Naive B cell (primary cell): Measurements from ENCODE around the gene LAMTOR5. TPM values are rescaled to one million over a fixed set of nuclear protein-coding genes. Genes with fewer than 3 reads are reported as not detected.
A peak's percentile ranks its signal among the peaks of the same experiment; 100 is the strongest.
"Not testable (repeated sequence)": the region's sequence is repeated elsewhere in the genome, so short reads cannot be mapped to it uniquely, and the experiment has no call there.

Experiments used
- ATAC-seq, 2 donors: fragments of 150-1000 bp; cut with Tn5 transposase; 2 replicates each; pipeline ENCODE4 v1.10.0; 2021; ENCODE audit warnings: low read depth in 2 of 2, mild to moderate bottlenecking in 2 of 2, moderate library complexity in 2 of 2
- DNase-seq: peaks from one replicate; pipeline ENCODE4 v3.0.0; 2022
- H3K27ac Mint-ChIP-seq, 6 donors: one replicate each; pipeline ENCODE4 v1.8.0; 2020 to 2022; ENCODE audit warnings: mild to moderate bottlenecking in 6 of 6, mixed read lengths in 6 of 6, moderate library complexity in 5 of 6, inconsistent platforms in 2 of 6
- H3K27me3 Mint-ChIP-seq, 3 donors: one replicate each; pipeline ENCODE4 v1.8.0; 2021 to 2022; ENCODE audit warnings: mixed read lengths in 3 of 3, mild to moderate bottlenecking in 1 of 3
- H3K36me3 Mint-ChIP-seq, 2 donors: one replicate each; pipeline ENCODE4 v1.8.0; 2020 to 2022; ENCODE audit warnings: mixed read lengths in 2 of 2, inconsistent platforms in 1 of 2, mild to moderate bottlenecking in 1 of 2
- H3K4me1 Mint-ChIP-seq, 3 donors: one replicate each; pipeline ENCODE4 v1.8.0; 2020 to 2022; ENCODE audit warnings: mixed read lengths in 3 of 3, inconsistent platforms in 1 of 3, mild to moderate bottlenecking in 1 of 3, moderate library complexity in 1 of 3
- H3K4me3 Mint-ChIP-seq, 8 donors: one replicate each; pipeline ENCODE4 v1.8.0; 2020 to 2022; ENCODE audit warnings: mild to moderate bottlenecking in 8 of 8, mixed read lengths in 8 of 8, moderate library complexity in 8 of 8, inconsistent platforms in 2 of 8
- H3K9me3 Mint-ChIP-seq, 7 donors: one replicate each; pipeline ENCODE4 v1.8.0; 2020 to 2022; ENCODE audit warnings: mixed read lengths in 7 of 7, mild to moderate bottlenecking in 5 of 7, inconsistent platforms in 2 of 7, moderate library complexity in 1 of 7
- polyA plus RNA-seq, 6 donors: library from polyadenylated mRNA; unstranded; fragments of 300-500 nt; fragmentation: Illumina TruSeq; gene quantifications; one replicate each; pipeline ENCODE4 v1.2.3, GENCODE V29; 2021; ENCODE audit warnings: low read depth in 6 of 6

The LAMTOR5 gene
- polyA plus RNA-seq, 6 donors from 2014 or later = 472 to 651 (median 493) TPM

DNA sequence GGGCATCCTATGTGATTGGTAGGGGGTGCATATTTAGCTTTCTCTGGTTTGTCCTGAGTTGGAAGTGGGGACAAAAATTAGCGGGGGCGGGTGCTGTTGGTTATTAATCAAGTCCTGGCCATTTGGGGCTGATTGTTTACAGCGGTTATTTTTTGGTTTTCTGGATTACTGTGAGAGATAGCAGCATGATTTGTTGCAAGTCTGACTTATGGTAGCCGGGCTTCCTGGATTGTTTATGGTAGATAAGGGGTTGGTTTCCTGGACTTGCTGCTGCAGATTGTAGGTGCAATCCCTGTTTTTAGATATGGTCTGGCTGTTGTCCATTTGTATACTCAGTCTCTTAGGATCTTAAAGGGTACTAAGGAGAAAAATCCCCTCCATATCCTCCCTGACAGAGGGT, 31.4 kb upstream of the LAMTOR5 start:
- ATAC-seq = no peak
- Mint-ChIP-seq H3K27ac (no peak overlapping the region), H3K4me3 (no peak overlapping the region), H3K4me1 (no peaks in the 10 kb centered on the region), H3K27me3 (peaks cover 18 to 51% (median 27%) of the 10 kb centered on the region in 3 donors), H3K9me3 (no peaks in the 10 kb centered on the region), H3K36me3 (no peaks in the 10 kb centered on the region)
- no peak for DNase-seq

DNA sequence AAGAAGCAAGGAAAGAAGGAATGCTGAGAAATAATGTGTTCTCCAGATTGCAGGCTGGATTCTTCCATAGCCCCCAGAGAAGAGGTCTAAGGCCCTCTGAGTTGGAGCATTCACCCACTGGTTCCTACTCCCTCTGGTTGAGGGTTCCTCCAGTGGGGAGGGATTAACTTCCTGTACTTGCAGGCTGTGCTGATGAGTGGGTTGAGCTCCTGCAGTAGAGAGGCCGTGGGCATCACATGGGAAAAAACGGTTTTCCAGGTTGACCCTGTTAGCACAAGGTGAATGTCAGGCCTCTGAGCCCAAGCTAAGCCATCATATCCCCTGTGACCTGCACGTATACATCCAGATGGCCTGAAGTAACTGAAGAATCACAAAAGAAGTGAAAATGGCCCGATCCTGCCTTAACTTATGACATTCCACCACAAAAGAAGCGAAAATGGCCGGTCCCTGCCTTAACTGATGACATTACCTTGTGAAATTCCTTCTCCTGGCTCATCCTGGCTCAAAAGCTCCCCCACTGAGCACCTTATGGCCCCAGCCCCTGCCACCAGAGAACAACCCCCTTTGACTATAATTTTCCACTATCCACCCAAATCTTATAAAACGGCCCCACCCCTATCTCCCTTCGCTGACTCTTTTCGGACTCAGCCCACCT, 30.3 kb upstream of the LAMTOR5 start:
- not testable (repeated sequence) for H3K4me3 Mint-ChIP-seq, ATAC-seq, H3K4me1 Mint-ChIP-seq, DNase-seq, H3K9me3 Mint-ChIP-seq, H3K36me3 Mint-ChIP-seq
- Mint-ChIP-seq H3K27ac (peak overlapping the region in 2 of 6 donors; percentile 12 to 56), H3K27me3 (peaks cover 14 to 51% (median 26%) of the 10 kb centered on the region in 3 donors)

DNA sequence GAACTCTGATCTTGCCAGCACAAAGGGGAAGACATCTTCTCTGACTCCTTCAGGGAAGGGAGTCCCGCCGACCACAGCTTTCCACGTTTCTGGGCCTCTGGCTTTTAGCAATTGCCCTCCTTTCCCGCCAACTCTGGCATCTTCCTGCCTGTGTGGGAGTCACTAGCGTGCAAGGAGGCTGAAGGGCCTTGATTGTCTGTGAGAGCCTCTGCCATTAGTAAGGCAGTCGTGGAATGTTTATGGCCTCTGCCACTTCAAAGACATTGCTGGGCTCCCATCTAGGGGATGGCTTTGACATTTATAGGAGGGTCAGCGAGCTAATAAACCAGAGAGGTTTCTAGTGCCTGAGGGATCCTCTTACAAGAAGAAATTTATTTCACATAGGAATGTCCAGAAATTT, 29.1 kb upstream of the LAMTOR5 start:
- Mint-ChIP-seq H3K4me1 (no peaks in the 10 kb centered on the region), H3K27ac (no peak overlapping the region), H3K4me3 (no peak overlapping the region), H3K9me3 (no peaks in the 10 kb centered on the region), H3K27me3 (peaks cover 14 to 52% (median 29%) of the 10 kb centered on the region in 3 donors), H3K36me3 (no peaks in the 10 kb centered on the region)
- ATAC-seq = no peak
- DNase-seq = no peak

DNA sequence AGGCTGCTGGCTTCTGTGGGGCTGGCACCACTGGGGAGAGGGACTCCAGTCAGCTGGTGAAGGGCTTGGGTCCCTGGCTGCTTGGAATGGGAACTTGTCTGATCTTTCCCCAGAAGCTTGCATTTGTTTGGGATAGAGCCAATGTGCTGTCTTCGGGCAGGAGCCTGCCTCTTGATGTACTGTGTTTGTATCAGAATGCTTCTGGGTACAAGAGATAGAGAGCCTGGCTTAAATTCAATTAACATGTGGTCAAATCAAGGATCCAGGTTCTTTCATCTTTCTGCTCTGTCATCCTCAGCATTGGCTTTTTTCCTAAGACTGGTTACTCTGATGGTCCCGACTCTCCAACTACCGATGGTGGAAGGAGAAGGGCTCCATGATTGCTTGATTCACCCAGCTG, 27.5 kb upstream of the LAMTOR5 start:
- no peak for ATAC-seq
- Mint-ChIP-seq H3K36me3 (no peaks in the 10 kb centered on the region), H3K4me1 (no peaks in the 10 kb centered on the region), H3K27me3 (peaks cover 14 to 64% (median 41%) of the 10 kb centered on the region in 3 donors), H3K4me3 (no peak overlapping the region), H3K27ac (no peak overlapping the region), H3K9me3 (no peaks in the 10 kb centered on the region)
- no peak for DNase-seq

DNA sequence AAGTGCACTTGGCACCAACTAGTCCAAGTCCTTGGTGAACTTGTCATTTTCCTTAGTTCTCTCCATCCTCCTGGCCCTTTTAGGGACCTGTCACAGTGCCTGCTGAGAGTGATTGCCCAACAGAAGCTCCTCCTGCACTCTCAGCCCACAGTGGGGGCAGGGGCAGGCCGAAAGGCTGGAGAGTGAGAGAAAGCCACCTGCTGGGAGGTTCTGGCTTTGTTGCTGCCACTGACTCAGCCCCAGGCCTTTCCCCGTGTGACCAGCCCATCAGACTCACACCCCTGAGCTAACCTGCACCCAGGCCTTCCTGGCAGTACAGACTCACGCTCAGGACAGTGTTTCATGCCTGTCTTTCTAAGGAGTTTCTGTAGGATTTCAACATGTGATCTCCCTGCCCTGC, 26.3 kb upstream of the LAMTOR5 start:
- no peaks in the 10 kb centered on the region for H3K9me3 Mint-ChIP-seq
- peak overlapping the region in 1 of 6 donors; percentile 42 for H3K27ac Mint-ChIP-seq
- H3K36me3 Mint-ChIP-seq = no peaks in the 10 kb centered on the region
- H3K4me1 Mint-ChIP-seq = no peaks in the 10 kb centered on the region
- no peak for DNase-seq
- no peak for ATAC-seq
- H3K27me3 Mint-ChIP-seq = peaks cover 10 to 55% (median 36%) of the 10 kb centered on the region in 3 donors
- H3K4me3 Mint-ChIP-seq = no peak overlapping the region

- H3K27ac Mint-ChIP-seq = no peak overlapping the region
- H3K27me3 Mint-ChIP-seq = peaks cover 5 to 49% (median 34%) of the 10 kb centered on the region in 3 donors
- no peak overlapping the region for H3K4me3 Mint-ChIP-seq
- no peaks in the 10 kb centered on the region for H3K4me1 Mint-ChIP-seq
- H3K36me3 Mint-ChIP-seq = no peaks in the 10 kb centered on the region
- ATAC-seq = no peak
- no peaks in the 10 kb centered on the region for H3K9me3 Mint-ChIP-seq
- no peak for DNase-seq
These were observed 25.7 kb upstream of the LAMTOR5 start for GRCh38 chr1:110433213-110433612.

- no peak for ATAC-seq
- Mint-ChIP-seq H3K36me3 (no peaks in the 10 kb centered on the region), H3K4me3 (no peak overlapping the region), H3K4me1 (no peaks in the 10 kb centered on the region), H3K9me3 (no peaks in the 10 kb centered on the region), H3K27me3 (peaks cover 1 to 41% (median 27%) of the 10 kb centered on the region in 3 donors), H3K27ac (no peak overlapping the region)
- no peak for DNase-seq
These were observed 23.4 kb upstream of the LAMTOR5 start for GRCh38 chr1:110430901-110431300.

DNA sequence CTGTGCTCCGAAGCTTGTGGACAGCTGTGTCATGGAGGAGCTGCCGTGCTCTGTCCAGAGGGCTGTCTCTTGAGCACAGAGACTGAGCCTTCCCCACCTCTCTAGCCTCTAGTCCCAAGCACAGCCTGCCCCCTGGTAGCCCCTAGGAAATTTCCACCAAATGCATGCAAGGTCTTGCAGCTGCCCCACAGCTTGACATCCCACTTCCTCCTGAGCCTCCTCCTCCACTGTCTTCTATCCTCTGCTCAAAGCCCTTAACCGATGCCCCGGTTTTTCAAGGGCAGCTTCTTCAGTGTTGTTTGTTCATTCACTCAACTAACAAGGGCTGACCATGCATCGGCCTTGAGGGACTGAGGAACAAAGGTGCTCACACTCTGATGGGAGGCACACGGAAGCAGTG, 22.9 kb upstream of the LAMTOR5 start:
- Mint-ChIP-seq H3K4me3 (no peak overlapping the region), H3K4me1 (no peaks in the 10 kb centered on the region), H3K36me3 (no peaks in the 10 kb centered on the region), H3K9me3 (no peaks in the 10 kb centered on the region), H3K27me3 (peaks cover 0 to 42% (median 27%) of the 10 kb centered on the region in 3 donors), H3K27ac (no peak overlapping the region)
- no peak for ATAC-seq
- no peak for DNase-seq

- ATAC-seq (no peak), DNase-seq (no peak)
- Mint-ChIP-seq H3K9me3 (no peaks in the 10 kb centered on the region), H3K27ac (peak overlapping the region in 1 of 6 donors; percentile 7), H3K27me3 (peaks cover under 1 to 41% (median 30%) of the 10 kb centered on the region in 3 donors), H3K36me3 (no peaks in the 10 kb centered on the region), H3K4me1 (no peaks in the 10 kb centered on the region), H3K4me3 (peak overlapping the region in 1 of 8 donors; percentile 29)
These were observed 21.5 kb upstream of the LAMTOR5 start for GRCh38 chr1:110428946-110429345.

DNA sequence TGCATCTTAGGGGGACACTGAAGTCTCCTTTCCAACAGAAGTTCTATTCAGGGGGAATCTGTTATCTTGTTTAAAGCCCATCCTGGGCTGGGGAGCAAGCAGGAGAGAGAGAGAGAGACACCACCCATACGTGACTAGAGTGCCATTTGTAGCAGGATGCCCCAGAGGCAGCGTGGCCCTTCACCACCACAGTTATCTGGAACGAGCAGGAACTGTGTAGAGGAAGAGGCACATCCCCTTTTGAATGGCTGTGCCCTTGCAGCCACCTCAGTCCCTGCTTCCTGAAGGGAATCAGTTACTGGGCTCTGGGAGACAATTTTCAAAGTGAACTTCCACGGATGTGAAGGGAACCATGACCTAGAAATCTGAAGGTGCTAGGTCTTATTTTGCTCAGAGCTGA, 19.4 kb upstream of the LAMTOR5 start:
- peaks cover 5 to 36% (median 30%) of the 10 kb centered on the region in 3 donors for H3K27me3 Mint-ChIP-seq
- H3K4me1 Mint-ChIP-seq = no peaks in the 10 kb centered on the region
- DNase-seq (no peak), ATAC-seq (no peak)
- H3K36me3 Mint-ChIP-seq = peaks cover 0 to 4% of the 10 kb centered on the region in 2 donors
- H3K4me3 Mint-ChIP-seq = no peak overlapping the region
- peak overlapping the region in 1 of 6 donors; percentile 11 for H3K27ac Mint-ChIP-seq
- peaks cover 0 to 2% (median 0%) of the 10 kb centered on the region in 7 donors for H3K9me3 Mint-ChIP-seq

DNA sequence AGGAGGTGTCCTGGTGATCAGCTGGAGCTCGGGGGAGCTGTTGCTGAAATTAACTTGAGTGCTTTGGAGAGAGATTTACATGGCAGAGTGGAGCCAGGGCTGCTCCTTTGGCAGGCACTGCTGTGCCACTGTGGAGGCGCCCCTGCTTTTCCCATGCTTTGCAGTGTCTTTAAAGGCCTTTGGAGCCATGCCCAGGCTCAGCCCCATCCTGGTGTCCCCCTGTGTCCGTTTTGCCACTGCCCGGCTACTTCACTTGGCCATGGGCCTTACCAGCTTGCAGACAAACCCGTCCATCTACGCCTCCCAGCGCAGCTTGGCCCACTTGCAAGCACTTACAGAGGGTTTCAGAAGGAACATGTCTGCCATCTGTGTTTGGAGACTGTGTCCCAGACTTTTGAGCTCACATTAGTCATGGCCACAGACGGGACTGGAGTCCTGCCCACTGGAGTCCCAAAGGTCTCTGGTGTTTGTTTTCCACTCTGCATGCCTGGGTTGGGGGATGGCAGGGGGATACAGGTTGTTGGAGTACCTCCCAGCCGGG, 18.2 kb upstream of the LAMTOR5 start:
- peaks cover 0 to 9% (median 4%) of the 10 kb centered on the region in 7 donors for H3K9me3 Mint-ChIP-seq
- DNase-seq (no peak), ATAC-seq (no peak)
- H3K36me3 Mint-ChIP-seq = peaks cover 0 to 11% of the 10 kb centered on the region in 2 donors
- no peak overlapping the region for H3K4me3 Mint-ChIP-seq
- peaks cover 5 to 25% (median 18%) of the 10 kb centered on the region in 3 donors for H3K27me3 Mint-ChIP-seq
- H3K4me1 Mint-ChIP-seq = no peaks in the 10 kb centered on the region
- no peak overlapping the region for H3K27ac Mint-ChIP-seq

GRCh38 chr1:110424699-110425611, 17.5 kb upstream of the LAMTOR5 start:
- Mint-ChIP-seq H3K4me3 (no peak overlapping the region), H3K27ac (peak overlapping the region in 1 of 6 donors; percentile 64), H3K36me3 (peaks cover 0 to 11% of the 10 kb centered on the region in 2 donors), H3K27me3 (peaks cover 5 to 17% (median 11%) of the 10 kb centered on the region in 3 donors), H3K4me1 (no peaks in the 10 kb centered on the region), H3K9me3 (peaks cover 0 to 9% (median 4%) of the 10 kb centered on the region in 7 donors)
- DNase-seq (no peak), ATAC-seq (no peak)

DNA sequence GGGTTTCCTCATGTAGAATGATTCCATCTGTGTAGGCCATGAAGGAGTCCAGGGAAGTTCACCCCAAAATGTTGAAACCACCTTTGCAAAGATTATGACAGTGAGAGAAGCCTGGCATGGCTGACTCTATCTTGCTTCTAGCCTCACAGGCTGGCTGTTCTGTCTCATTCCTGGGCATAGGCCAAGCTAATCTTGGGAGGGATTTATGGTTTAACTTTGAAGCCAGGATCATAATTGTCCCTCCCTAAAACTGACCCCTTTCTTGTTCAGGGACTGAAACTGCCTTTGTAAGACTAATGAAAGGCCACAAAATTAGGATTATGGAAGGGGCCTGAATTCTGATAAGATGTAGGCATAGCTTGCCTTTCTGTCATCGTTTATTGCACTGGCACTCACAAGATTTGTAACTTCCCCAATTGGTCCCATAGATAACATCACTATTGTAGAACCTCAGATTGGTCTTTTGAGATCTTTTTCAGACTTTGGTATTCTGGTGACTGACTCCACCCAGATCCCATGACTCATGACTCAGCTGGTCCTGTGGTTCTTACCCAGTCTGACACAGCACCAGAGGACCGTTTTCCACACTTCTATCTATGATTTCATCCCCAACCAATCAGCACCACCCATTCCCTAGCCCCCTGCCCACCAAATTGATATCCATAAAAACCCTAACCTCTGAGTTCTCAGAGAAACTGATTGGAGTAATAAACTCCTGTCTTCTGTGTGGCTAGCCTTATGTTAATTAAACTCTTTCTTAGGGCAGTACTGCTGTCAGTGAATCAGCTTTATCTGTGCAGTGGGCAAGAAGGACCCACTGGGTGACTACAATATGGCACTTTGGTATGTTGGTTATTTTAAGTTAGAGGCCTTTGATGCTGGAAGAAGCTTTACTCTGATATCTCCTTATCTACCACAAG, 13.6 kb upstream of the LAMTOR5 start:
- no peak for DNase-seq
- Mint-ChIP-seq H3K4me1 (no peaks in the 10 kb centered on the region), H3K27ac (no peak overlapping the region), H3K27me3 (peaks cover 5 to 15% (median 8%) of the 10 kb centered on the region in 3 donors), H3K4me3 (no peak overlapping the region), H3K36me3 (peaks cover 0 to 11% of the 10 kb centered on the region in 2 donors), H3K9me3 (peaks cover 0 to 9% (median 4%) of the 10 kb centered on the region in 7 donors)
- no peak for ATAC-seq
